Measurements from ENCODE around the gene TMPRSS11D. TPM values are rescaled to one million over a fixed set of nuclear protein-coding genes. Genes with fewer than 3 reads are reported as not detected.

The TMPRSS11D gene, protein sequence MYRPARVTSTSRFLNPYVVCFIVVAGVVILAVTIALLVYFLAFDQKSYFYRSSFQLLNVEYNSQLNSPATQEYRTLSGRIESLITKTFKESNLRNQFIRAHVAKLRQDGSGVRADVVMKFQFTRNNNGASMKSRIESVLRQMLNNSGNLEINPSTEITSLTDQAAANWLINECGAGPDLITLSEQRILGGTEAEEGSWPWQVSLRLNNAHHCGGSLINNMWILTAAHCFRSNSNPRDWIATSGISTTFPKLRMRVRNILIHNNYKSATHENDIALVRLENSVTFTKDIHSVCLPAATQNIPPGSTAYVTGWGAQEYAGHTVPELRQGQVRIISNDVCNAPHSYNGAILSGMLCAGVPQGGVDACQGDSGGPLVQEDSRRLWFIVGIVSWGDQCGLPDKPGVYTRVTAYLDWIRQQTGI
- total RNA-seq: not detected
- not detected for polyA plus RNA-seq

DNA sequence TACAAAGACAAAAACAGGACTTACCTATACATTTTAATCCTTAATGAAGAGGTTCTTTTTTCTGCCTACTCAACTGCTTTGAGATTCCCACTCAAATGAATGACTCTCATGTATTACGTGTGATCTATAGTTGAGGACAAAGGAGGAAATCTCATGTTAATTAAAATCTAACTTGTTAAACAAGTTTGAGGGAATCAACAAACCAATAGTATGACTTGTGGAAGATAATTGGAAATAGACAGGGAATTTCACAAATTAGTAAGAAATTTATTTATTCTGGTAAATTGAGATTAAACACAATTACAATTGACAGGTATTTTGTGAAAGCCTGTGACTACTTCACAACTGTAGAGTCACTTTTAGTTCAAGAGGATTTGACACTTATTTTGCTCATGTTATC lies at the start of gene TMPRSS11D:
Gene TMPRSS11D, minus strand, starts transcription at position 101 of the 400 bp plus-strand sequence. Its CDS starts 69 bp downstream, at position 32.
- intact Hi-C loops (cut with DNase I): no loop called here
- no peak for ATAC-seq
- H3K4me1 ChIP-seq: no peaks in the 10 kb centered on the region

DNA sequence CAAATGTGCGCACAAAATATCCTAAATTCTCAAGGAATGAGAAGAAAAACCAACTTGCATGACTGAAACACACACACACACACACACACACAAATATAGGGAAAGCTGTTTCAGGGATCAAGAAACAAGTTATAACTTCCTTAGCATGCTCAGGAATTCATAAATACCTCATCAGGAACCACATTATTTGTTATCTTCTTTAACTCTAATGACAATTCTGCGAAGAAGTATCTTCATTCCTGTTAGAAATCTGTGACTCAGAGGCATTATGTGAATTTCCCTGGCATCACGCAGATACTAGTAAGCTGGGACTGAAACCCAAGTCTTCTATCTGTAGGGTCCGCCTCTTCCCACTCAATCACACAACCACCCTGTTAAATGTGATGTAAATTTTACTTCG lies 49.2 kb upstream of the TMPRSS11D start:
- no peak for FAIRE-seq

More for the DNA sequence above, at the start of gene TMPRSS11D:
- DNase-seq (no peak), FAIRE-seq (no peak)
- Histone ChIP-seq H3K36me3 (no peaks in the 10 kb centered on the region), H3K4me3 (no peak within 1 kb of the TSS), H3K9me3 (no peaks in the 10 kb centered on the region), H3K27ac (no peak within 1 kb of the TSS), H3K27me3 (no peaks in the 10 kb centered on the region)
- TF ChIP-seq, protein P1, sequence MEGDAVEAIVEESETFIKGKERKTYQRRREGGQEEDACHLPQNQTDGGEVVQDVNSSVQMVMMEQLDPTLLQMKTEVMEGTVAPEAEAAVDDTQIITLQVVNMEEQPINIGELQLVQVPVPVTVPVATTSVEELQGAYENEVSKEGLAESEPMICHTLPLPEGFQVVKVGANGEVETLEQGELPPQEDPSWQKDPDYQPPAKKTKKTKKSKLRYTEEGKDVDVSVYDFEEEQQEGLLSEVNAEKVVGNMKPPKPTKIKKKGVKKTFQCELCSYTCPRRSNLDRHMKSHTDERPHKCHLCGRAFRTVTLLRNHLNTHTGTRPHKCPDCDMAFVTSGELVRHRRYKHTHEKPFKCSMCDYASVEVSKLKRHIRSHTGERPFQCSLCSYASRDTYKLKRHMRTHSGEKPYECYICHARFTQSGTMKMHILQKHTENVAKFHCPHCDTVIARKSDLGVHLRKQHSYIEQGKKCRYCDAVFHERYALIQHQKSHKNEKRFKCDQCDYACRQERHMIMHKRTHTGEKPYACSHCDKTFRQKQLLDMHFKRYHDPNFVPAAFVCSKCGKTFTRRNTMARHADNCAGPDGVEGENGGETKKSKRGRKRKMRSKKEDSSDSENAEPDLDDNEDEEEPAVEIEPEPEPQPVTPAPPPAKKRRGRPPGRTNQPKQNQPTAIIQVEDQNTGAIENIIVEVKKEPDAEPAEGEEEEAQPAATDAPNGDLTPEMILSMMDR (IDR thresholded peaks at IDR 0.05): no peak
- WGBS, 2 donors: 70 to 86% methylated on average over 1 of the region's 1 CpG

DNA sequence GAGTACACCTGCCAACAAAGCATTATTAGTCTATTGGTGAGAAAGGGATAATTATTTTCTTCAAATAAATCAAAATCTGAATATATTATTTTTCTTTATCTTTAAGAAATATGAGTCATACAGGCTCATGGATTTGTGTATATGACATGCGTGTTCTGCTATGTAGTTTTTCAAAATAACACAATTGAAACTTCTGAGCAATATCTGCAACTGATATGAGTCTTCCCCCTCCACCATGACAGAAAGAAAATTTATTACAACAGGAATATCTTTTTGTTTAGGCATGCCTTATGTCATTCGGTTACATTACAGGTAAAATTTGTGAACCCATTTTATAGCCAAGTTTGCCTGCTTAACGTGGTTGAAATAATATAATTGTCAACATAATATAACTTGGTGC lies 47.5 kb upstream of the TMPRSS11D start:
- Histone ChIP-seq H3K27ac (no peak overlapping the region), H3K27me3 (no peaks in the 10 kb centered on the region), H3K4me3 (no peak overlapping the region), H3K36me3 (no peaks in the 10 kb centered on the region), H3K4me1 (no peaks in the 10 kb centered on the region), H3K9me3 (no peaks in the 10 kb centered on the region)
- no peak for ATAC-seq
- TF ChIP-seq, protein P1 (IDR thresholded peaks at IDR 0.05): no peak
- WGBS, 2 donors: 80 to 92% methylated on average over 3 of the region's 3 CpGs
- intact Hi-C loops (cut with DNase I): no loop called here
- no peak for DNase-seq
- no peak for FAIRE-seq

More for the DNA sequence above, 49.2 kb upstream of the TMPRSS11D start:
- DNase-seq (no peak), ATAC-seq (no peak)
- intact Hi-C loops (cut with DNase I): no loop called here
- H3K27ac ChIP-seq: no peak overlapping the region
- H3K36me3 ChIP-seq: no peaks in the 10 kb centered on the region
- WGBS, 2 donors: 82 to 88% methylated on average over 5 of the region's 5 CpGs
- H3K27me3 ChIP-seq: no peaks in the 10 kb centered on the region
- TF ChIP-seq, protein P1 (IDR thresholded peaks at IDR 0.05): no peak
- no peaks in the 10 kb centered on the region for H3K9me3 ChIP-seq
- H3K4me3 ChIP-seq: no peak overlapping the region
- H3K4me1 ChIP-seq: no peaks in the 10 kb centered on the region

DNA sequence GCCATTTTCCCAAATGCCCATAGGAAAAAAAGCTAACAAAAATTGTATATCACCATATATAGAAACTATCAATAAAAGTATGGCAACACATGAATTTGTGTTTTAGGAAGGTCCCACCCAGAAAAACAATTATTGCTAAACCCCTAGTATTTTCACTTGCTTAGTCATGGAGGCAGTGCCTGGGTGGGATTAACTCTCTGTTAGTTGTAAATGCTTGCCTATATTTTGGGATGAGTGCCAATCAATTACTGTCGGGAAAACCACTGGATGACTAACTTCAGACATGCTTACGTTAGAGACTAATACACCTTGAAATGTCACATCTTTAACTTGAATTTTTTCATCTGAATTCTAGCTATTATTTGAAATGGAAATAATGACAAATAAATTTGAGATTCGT lies 45.6 kb upstream of the TMPRSS11D start:
- FAIRE-seq (no peak), ATAC-seq (no peak), DNase-seq (no peak)
- H3K9me3 ChIP-seq: no peaks in the 10 kb centered on the region
- intact Hi-C loops (cut with DNase I): no loop called here
- no peaks in the 10 kb centered on the region for H3K27me3 ChIP-seq
- no peaks in the 10 kb centered on the region for H3K4me1 ChIP-seq
- WGBS, 2 donors: 53 to 69% methylated on average over 3 of the region's 3 CpGs
- H3K27ac ChIP-seq: no peak overlapping the region
- H3K4me3 ChIP-seq: no peak overlapping the region
- no peaks in the 10 kb centered on the region for H3K36me3 ChIP-seq
- TF ChIP-seq, protein P1 (IDR thresholded peaks at IDR 0.05): no peak

DNA sequence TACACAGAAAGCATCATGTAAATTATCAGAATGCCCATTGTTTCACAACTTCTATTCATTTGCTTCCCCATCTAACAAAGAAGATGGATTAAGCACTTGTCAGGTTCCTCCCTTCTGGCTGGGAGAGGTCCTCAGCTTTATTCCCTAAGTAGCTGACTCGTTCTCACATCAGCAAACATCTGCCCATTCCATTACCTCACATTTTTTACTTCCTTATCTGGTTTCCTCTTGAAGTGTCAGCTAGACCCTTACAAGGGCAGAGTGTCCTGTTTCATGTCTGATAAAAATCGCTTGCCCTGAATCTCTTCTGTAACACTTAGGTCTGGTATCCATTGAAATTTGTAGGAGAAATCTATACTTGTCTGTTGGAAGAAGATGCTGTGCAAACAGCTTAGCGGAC lies 44.7 kb upstream of the TMPRSS11D start:
- no peaks in the 10 kb centered on the region for H3K27me3 ChIP-seq
- H3K9me3 ChIP-seq: no peaks in the 10 kb centered on the region
- no peak for FAIRE-seq
- no peaks in the 10 kb centered on the region for H3K36me3 ChIP-seq
- 12 to 25% methylated on average over 3 of the region's 3 CpGs for WGBS, 2 donors
- H3K27ac ChIP-seq: no peak overlapping the region
- ATAC-seq: no peak
- no peaks in the 10 kb centered on the region for H3K4me1 ChIP-seq
- DNase-seq: no peak
- H3K4me3 ChIP-seq: no peak overlapping the region
- TF ChIP-seq, protein P1 (IDR thresholded peaks at IDR 0.05): no peak
- intact Hi-C loops (cut with DNase I): no loop called here

Measured in pancreas (tissue), 10 donors.